ENCODE data around the gene APCDD1.

DNA sequence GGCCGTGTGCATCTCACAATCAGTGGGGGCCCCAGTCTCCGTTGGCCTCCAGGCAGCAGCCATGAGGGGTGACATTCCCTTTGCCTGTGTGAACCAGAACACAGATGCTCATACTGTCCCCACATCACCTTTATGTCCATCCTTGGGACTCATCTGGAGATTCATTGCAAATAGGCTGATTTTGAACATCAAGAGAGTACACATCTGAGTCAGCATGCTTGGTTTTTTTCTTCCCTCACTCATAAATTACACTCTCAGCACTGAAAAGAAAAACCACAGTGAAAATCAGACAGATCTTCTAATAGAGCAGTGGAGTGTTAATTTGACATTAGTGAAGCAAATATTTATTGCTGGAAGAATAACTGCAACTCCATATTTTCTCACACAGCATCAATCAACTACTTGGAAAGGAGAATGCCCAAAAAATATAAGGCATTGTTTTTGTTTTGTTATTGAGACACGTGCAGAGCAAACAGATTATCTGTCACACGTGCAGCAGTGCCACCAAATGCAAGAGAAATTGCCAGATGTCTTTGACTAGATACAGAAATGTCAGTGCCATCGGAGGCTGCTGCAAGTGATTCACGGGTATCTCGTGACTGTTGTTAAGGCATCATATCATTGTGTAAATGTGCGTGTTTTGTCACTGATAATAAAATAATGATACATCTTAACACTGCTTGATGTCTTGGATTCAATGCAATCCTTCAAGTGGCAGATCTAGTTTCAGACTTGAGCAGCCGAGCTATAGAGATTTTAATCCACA is 10.9 kb downstream of the APCDD1 start:
- TF ChIP-seq POLR2A (IDR thresholded peaks at IDR 0.05) = no peak
- TF ChIP-seq, protein P1, sequence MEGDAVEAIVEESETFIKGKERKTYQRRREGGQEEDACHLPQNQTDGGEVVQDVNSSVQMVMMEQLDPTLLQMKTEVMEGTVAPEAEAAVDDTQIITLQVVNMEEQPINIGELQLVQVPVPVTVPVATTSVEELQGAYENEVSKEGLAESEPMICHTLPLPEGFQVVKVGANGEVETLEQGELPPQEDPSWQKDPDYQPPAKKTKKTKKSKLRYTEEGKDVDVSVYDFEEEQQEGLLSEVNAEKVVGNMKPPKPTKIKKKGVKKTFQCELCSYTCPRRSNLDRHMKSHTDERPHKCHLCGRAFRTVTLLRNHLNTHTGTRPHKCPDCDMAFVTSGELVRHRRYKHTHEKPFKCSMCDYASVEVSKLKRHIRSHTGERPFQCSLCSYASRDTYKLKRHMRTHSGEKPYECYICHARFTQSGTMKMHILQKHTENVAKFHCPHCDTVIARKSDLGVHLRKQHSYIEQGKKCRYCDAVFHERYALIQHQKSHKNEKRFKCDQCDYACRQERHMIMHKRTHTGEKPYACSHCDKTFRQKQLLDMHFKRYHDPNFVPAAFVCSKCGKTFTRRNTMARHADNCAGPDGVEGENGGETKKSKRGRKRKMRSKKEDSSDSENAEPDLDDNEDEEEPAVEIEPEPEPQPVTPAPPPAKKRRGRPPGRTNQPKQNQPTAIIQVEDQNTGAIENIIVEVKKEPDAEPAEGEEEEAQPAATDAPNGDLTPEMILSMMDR (IDR thresholded peaks at IDR 0.05) = no peak

Measured in gastroesophageal sphincter (tissue), 3 donors.